PC-3 (cell line): ENCODE results near the gene DNAJC6. TPM values are rescaled to one million over a fixed set of nuclear protein-coding genes. Genes with fewer than 3 reads are reported as not detected.

Experiments used
- ATAC-seq: fragments of 200-7000 bp; cut with Tn5 transposase; 2 replicates; pipeline ENCODE4 v1.9.1; 2020; ENCODE audit warnings: mild to moderate bottlenecking, moderate library complexity
- BruUV-seq: library from RNA; stranded (reverse); fragments of 400-500 nt; replicated peaks from 2 replicates; lab custom pipeline; 2021; lab: Mats Ljungman, UMichigan
- CTCF ChIA-PET: fragments of 300-600 bp; sonication (Branson Sonifier 250); formaldehyde crosslinking; loops from one replicate; lab custom pipeline; 2022; ENCODE audit warnings: antibody characterized with exemption; lab: Charles Lee
- POLR2A ChIA-PET: fragments of 300-600 bp; sonication (Branson Sonifier 250); formaldehyde crosslinking; loops from one replicate; lab custom pipeline; 2022; ENCODE audit warnings: antibody characterized with exemption; ENCODE audit not compliant: unreplicated experiment; lab: Charles Lee
- DNase-seq: peaks from one replicate; pipeline ENCODE4 v3.0.0-alpha.2; 2015
- H2AFZ ChIP-seq: fragments of 300-600 bp; sonication (generic); 2 replicates; pipeline ENCODE4 v1.6.0; 2016; ENCODE audit warnings: antibody characterized with exemption, low read length
- H3F3A ChIP-seq: fragments of 300-600 bp; sonication (generic); one replicate; pipeline ENCODE4 v1.6.0; 2017; ENCODE audit warnings: antibody characterized with exemption, low read length, control low read depth, mild to moderate bottlenecking; ENCODE audit not compliant: unreplicated experiment
- H3K27ac ChIP-seq: fragments of 300-600 bp; sonication (generic); 2 replicates; pipeline ENCODE4 v1.5.1; 2016; ENCODE audit warnings: mild to moderate bottlenecking, low read length
- H3K27me3 ChIP-seq: fragments of 300-600 bp; sonication (generic); 2 replicates; pipeline ENCODE4 v1.6.1; 2016; ENCODE audit warnings: low read length, mixed read lengths
- H3K36me3 ChIP-seq: fragments of 300-600 bp; sonication (generic); 2 replicates; pipeline ENCODE4 v1.6.1; 2016; ENCODE audit warnings: low read depth, mixed run types, low read length, mixed read lengths
- H3K4me1 ChIP-seq: fragments of 300-600 bp; sonication (generic); 2 replicates; pipeline ENCODE4 v1.5.1; 2016; ENCODE audit warnings: low read length; ENCODE audit not compliant: insufficient read depth
- H3K4me2 ChIP-seq: fragments of 300-600 bp; sonication (generic); 2 replicates; pipeline ENCODE4 v1.6.0; 2016; ENCODE audit warnings: low read length
- H3K4me3 ChIP-seq: fragments of 300-600 bp; sonication (generic); 2 replicates; pipeline ENCODE4 v1.5.1; 2016; ENCODE audit warnings: mild to moderate bottlenecking, low read length, mixed read lengths
- H3K79me2 ChIP-seq: fragments of 300-600 bp; sonication (generic); 2 replicates; pipeline ENCODE4 v1.6.1; 2017; ENCODE audit warnings: low read length, mixed read lengths
- H3K9ac ChIP-seq: fragments of 300-600 bp; sonication (generic); 2 replicates; pipeline ENCODE4 v1.6.0; 2016; ENCODE audit warnings: mild to moderate bottlenecking, low read length
- H3K9me2 ChIP-seq: fragments of 300-600 bp; sonication (generic); replicated peaks from 2 replicates; pipeline ENCODE4 v1.6.1; 2016; ENCODE audit warnings: mixed run types, low read length, mixed read lengths
- H3K9me3 ChIP-seq: fragments of 300-600 bp; sonication (generic); 2 replicates; pipeline ENCODE4 v1.6.1; 2016; ENCODE audit warnings: low read length, mixed read lengths
- H4K20me1 ChIP-seq: fragments of 300-600 bp; sonication (generic); 2 replicates; pipeline ENCODE4 v1.6.1; 2016; ENCODE audit warnings: low read length, mixed read lengths
- EZH2 ChIP-seq: fragments of 300-600 bp; sonication (generic); IDR thresholded peaks from one replicate; pipeline ENCODE4 v1.6.1; 2017; ENCODE audit warnings: antibody characterized with exemption, mild to moderate bottlenecking, low read length; ENCODE audit not compliant: unreplicated experiment
- EZH2phosphoT487 ChIP-seq: fragments of 300-600 bp; sonication (generic); IDR thresholded peaks from 2 replicates; pipeline ENCODE4 v1.6.1; 2018; ENCODE audit warnings: mild to moderate bottlenecking, antibody characterized with exemption, low read length, borderline replicate concordance
- intact Hi-C: fragments of 100-400 bp; cut with micrococcal nuclease; formaldehyde crosslinking; loops from 2 replicates; pipeline ENCODE4 v1.9.0; 2023
- total RNA-seq: library from RNA; depleted of rRNA; stranded (reverse); fragments of >200 nt; gene quantifications from 2 replicates; pipeline ENCODE4 v1.2.3, GENCODE V29; 2014
- TF ChIP-seq, protein P1 (sequence below): fragments of 300-600 bp; sonication (generic); conservative IDR thresholded peaks from 2 replicates; pipeline ENCODE4 v1.5.1; 2017; ENCODE audit warnings: antibody characterized with exemption, low read depth, mild to moderate bottlenecking, low read length

The DNAJC6 gene
- total RNA-seq, 1 experiment from 2014 or later = 3.0 TPM

DNA sequence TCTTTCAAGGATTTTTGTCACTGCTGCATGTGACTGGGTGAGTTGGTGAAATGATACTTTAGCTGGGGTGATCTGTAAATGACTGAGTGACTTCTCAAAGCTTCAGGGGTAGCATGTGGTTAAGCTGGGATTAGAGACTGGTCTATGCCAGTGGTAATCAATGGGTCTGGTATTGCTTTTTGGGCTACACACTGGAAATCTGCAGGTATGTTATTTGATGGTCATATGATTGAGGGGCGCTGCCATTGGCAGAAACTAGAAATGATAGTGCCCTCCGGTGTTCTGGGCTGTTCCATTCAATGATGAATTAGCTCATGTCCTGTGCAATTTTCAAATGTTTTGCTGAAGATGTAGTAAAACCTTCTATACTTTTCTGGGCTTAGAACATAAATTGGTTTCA, 39.7 kb upstream of the DNAJC6 start:
- no peak overlapping the region for H3K4me3 ChIP-seq
- ATAC-seq = no peak
- BruUV-seq = no TSS peak
- intact Hi-C loops = no loop called here
- TF ChIP-seq EZH2 (no peak), EZH2phosphoT487 (no peak)
- TF ChIP-seq, protein P1, sequence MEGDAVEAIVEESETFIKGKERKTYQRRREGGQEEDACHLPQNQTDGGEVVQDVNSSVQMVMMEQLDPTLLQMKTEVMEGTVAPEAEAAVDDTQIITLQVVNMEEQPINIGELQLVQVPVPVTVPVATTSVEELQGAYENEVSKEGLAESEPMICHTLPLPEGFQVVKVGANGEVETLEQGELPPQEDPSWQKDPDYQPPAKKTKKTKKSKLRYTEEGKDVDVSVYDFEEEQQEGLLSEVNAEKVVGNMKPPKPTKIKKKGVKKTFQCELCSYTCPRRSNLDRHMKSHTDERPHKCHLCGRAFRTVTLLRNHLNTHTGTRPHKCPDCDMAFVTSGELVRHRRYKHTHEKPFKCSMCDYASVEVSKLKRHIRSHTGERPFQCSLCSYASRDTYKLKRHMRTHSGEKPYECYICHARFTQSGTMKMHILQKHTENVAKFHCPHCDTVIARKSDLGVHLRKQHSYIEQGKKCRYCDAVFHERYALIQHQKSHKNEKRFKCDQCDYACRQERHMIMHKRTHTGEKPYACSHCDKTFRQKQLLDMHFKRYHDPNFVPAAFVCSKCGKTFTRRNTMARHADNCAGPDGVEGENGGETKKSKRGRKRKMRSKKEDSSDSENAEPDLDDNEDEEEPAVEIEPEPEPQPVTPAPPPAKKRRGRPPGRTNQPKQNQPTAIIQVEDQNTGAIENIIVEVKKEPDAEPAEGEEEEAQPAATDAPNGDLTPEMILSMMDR = no peak
- no peaks in the 10 kb centered on the region for H3K79me2 ChIP-seq
- POLR2A ChIA-PET = no interaction called here
- no peak overlapping the region for H3K27ac ChIP-seq
- H3K36me3 ChIP-seq = no peaks in the 10 kb centered on the region
- no peaks in the 10 kb centered on the region for H3K9me2 ChIP-seq
- H3K9ac ChIP-seq = no peak overlapping the region
- H2AFZ ChIP-seq = no peak overlapping the region
- no peaks in the 10 kb centered on the region for H3F3A ChIP-seq
- no peak for DNase-seq
- no peaks in the 10 kb centered on the region for H3K27me3 ChIP-seq
- H3K4me1 ChIP-seq = no peaks in the 10 kb centered on the region
- no peaks in the 10 kb centered on the region; the same call in 1 of the 2 replicates for H4K20me1 ChIP-seq
- CTCF ChIA-PET = no interaction called here
- H3K4me2 ChIP-seq = no peak overlapping the region
- H3K9me3 ChIP-seq = no peaks in the 10 kb centered on the region

DNA sequence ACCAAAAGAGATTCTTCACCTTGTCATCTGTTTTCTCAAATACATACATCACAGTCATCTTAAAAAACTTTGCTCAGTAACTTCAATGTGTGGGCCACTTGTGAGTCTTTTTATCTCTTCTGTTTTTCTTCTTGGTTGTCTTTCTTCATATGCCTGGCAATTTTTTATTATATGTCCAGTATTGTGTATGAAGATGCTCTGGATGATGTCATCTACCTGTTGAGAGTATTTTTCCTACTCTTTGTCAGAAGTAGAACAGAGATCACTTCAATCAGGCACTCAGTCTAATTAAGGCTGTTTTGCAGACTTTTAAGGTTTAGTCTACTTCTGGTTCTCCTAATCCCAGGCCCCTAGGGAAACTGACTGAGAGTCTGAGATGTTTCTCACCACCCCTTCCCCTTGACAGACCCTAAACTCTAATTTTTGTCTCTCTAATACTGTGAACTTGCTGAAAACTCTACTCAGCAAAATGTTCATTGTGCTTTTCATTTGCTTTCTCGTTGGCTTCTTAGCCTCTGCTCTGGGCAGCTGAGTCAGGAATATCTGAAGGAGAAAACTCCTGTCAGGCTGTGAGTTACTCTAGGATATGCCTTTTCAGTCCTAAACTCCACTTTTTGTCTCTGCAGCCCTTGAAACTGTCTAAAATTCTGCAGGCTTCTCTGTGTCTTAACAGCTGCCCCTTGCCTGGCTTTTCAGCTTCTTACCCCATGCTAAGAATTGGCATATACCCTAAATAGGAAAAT, 33.0 kb upstream of the DNAJC6 start:
- Histone ChIP-seq H3K9me3 (no peaks in the 10 kb centered on the region), H3K79me2 (no peaks in the 10 kb centered on the region), H3K9ac (no peak overlapping the region), H2AFZ (no peak overlapping the region), H3K4me2 (no peak overlapping the region), H3K9me2 (no peaks in the 10 kb centered on the region), H3K4me1 (no peaks in the 10 kb centered on the region), H3K27me3 (no peaks in the 10 kb centered on the region), H3K4me3 (no peak overlapping the region), H3F3A (no peaks in the 10 kb centered on the region), H3K27ac (no peak overlapping the region), H3K36me3 (no peaks in the 10 kb centered on the region), H4K20me1 (no peaks in the 10 kb centered on the region)
- intact Hi-C loops = no loop called here
- BruUV-seq = no TSS peak
- DNase-seq = no peak
- no peak for ATAC-seq
- ChIA-PET CTCF (no interaction called here), POLR2A (no interaction called here)
- no peak for TF ChIP-seq EZH2phosphoT487
- TF ChIP-seq, protein P1 = no peak
- no peak for TF ChIP-seq EZH2

DNA sequence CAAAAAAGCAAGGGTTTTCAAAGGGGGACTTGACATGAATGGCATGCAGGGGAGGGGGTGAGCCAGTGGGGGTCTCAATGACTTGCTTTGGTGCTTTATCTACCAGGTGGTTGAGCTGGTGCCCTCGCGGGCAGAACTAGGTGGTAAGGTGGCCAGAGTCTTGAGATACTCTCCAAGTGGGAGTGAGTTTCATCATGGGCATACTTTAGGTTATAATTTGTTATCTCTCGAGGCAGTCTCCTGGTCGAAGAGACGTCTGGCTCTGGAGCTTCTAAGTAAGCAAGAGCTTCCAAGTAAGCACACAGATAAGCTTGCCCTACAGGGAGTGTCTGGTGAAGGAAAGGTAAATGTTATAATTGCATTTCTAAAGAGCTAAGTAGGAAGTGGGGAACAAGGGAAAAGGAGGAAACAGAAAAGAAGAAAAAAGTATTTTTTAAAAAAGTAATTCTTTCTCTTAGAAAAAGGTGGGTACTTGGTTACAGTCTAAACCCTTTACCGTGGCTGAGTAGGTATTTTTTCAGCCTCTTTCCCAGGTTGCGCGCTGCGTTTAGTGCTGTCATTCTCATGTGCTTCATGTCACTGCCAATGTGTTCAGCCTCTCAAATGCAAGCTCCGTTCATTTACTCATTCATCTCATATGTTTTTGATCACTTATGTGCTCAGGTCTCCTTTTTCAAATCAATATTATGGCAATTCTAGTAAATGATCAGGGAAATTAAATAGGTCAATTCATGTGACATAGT, 31.6 kb upstream of the DNAJC6 start:
- H3K4me2 ChIP-seq = no peak overlapping the region
- DNase-seq = no peak
- H3K36me3 ChIP-seq = no peaks in the 10 kb centered on the region
- no peaks in the 10 kb centered on the region for H3K27me3 ChIP-seq
- no peak overlapping the region for H3K4me3 ChIP-seq
- H2AFZ ChIP-seq = no peak overlapping the region
- ChIA-PET POLR2A (no interaction called here), CTCF (no interaction called here)
- intact Hi-C loops = no loop called here
- no peak for ATAC-seq
- no peaks in the 10 kb centered on the region for H4K20me1 ChIP-seq
- no peaks in the 10 kb centered on the region for H3K9me3 ChIP-seq
- no peaks in the 10 kb centered on the region for H3F3A ChIP-seq
- H3K79me2 ChIP-seq = no peaks in the 10 kb centered on the region
- no peak overlapping the region for H3K27ac ChIP-seq
- H3K4me1 ChIP-seq = peaks cover 6% of the 10 kb centered on the region; the same call in 1 of the 2 replicates
- TF ChIP-seq EZH2 (no peak), EZH2phosphoT487 (no peak)
- TF ChIP-seq, protein P1 = no peak
- H3K9ac ChIP-seq = no peak overlapping the region
- BruUV-seq = no TSS peak
- H3K9me2 ChIP-seq = no peaks in the 10 kb centered on the region
